ENCODE results near the gene CCL14.
"Not testable (repeated sequence)": the region's sequence is repeated elsewhere in the genome, so short reads cannot be mapped to it uniquely, and the experiment has no call there.

CCL14 gene

GRCh38 chr17:35986643-35987042 lies at the start of gene CCL14:
Gene CCL14, minus strand, starts transcription at chr17:35986729. Its CDS starts 80 bp downstream, at chr17:35986649.
- DNase-seq = no peak

GRCh38 chr17:36036235-36036634 lies 49.7 kb upstream of the CCL14 start:
- DNase-seq = no peak

GRCh38 chr17:36034127-36034526 lies 47.6 kb upstream of the CCL14 start:
- DNase-seq = no peak

DNA sequence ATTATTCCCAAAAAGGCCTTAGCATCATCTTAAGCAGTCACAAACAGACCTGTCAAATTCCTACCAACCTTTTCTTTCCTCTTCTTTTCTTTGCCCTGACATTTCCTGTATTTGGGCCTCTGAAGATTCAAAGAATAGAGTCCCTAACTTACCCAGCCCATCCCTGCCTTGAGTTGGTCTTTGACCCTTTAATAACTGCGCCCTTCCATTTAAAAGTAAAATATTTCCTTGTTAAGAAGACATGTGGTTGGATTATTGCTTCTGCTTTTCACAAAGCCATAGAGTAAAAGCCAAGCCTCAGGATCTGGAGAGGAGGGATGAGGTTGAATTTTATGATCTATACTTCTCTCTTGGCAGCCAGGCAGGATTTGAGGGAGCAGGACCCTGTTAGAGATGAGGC lies 44.4 kb upstream of the CCL14 start:
- no peak for DNase-seq

DNA sequence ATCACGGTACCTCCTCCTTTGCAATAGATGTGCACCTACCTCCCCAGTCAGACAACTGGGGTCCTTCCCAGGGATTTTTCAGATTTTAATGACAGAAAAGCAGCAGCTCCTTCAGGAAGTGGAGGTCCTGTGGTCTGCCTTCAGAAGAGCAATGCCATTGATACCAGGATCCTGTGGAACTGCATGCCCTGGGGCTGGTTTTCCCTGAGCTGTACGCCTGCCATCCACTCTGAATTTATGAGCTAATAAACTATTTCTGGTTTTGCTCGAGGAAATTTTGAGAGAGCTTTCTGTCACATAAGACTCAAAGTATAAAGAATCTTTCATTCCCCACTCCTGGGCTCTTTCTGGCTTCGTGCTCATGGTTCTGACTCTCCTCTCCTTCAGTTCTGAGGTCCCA lies 41.2 kb upstream of the CCL14 start:
- no peak for DNase-seq

GRCh38 chr17:36024106-36024869 lies 37.8 kb upstream of the CCL14 start:
- no peak for DNase-seq

DNA sequence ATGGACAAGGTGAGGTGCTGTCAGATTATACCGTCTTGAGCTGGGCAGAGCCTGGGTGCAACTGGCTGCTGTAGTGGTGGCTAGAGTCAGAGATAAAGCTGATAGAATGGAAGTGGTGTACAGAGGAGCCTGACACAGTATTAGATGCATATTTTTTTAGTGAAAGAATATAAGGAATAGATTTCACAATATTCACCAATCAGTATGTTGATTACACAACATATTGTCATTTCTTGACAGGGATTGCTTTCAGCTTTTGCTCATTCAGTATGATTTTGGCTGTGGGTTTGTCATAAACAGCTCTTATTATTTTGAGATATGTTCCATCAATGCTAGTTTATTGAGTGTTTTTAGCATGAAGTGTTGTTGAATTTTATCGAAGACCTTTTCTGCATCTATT lies 32.9 kb upstream of the CCL14 start:
- DNase-seq = no peak

GRCh38 chr17:36017799-36018198 lies 31.3 kb upstream of the CCL14 start, which contains the start of gene CCL23:
Gene CCL23, minus strand, starts transcription at chr17:36017972. Its CDS starts 75 bp downstream, at chr17:36017897.
- no peak for DNase-seq

DNA sequence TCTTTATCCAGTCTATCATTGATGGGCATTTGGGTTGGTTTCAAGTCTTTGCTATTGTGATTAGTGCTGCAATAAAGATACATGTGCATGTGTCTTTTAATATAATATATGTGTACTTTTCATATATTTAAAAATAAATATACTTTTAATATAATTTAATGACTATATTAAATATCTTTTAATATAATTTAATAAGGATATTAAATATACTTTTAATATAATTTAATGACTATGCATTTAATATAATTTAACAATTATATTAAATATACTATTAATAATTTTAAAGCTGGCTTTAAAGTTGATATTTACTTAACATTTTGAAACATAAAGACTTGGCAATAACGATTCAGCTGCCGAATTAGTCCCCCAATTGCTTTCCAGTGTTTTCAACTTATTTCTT lies 30.0 kb upstream of the CCL14 start:
- DNase-seq = no peak

GRCh38 chr17:36015895-36016294 lies 29.4 kb upstream of the CCL14 start:
- not testable (repeated sequence) for DNase-seq

GRCh38 chr17:36014946-36015345 lies 28.4 kb upstream of the CCL14 start:
- DNase-seq = no peak

DNA sequence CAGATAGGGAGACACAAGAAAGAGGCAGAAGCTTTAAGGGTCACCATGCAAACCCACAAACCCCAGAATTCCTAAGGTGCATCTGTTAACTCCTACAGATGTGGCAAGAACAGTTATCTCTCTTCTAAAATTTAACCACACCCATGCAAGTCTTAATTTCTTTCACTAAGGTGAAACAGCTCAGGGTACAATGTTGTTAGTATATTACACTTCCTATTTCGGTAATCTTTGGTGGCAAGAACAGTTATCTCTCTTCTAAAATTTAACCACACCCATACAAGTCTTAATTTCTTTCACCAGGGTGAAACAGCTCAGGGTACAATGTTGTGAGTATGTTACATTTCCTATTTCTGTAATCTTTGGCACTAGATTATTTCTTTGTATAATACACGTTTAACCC lies 24.7 kb upstream of the CCL14 start:
- no peak for DNase-seq

- DNase-seq = no peak
Measured at GRCh38 chr17:36008998-36009665, 22.6 kb upstream of the CCL14 start.

- DNase-seq = no peak
Measured at GRCh38 chr17:36004594-36005108, 18.1 kb upstream of the CCL14 start.

DNA sequence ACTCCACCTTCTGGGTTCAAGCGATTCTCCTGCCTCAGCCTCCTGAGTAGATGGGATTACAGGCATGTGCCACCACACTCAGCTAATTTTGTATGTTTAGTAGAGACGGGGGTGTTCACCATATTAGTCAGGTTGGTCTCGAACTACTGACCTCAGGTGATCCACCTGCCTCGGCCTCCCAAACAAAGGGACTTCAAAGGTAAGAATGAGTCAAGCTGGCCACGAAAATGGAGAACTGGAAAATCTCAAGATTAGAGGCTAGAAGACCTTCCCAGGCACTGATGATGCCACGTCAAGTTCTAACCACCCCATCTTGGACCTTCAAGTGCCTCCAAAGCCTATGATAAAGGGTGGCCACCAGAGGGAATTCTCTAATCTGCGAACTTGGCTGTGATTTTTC lies 16.1 kb upstream of the CCL14 start:
- no peak for DNase-seq

DNA sequence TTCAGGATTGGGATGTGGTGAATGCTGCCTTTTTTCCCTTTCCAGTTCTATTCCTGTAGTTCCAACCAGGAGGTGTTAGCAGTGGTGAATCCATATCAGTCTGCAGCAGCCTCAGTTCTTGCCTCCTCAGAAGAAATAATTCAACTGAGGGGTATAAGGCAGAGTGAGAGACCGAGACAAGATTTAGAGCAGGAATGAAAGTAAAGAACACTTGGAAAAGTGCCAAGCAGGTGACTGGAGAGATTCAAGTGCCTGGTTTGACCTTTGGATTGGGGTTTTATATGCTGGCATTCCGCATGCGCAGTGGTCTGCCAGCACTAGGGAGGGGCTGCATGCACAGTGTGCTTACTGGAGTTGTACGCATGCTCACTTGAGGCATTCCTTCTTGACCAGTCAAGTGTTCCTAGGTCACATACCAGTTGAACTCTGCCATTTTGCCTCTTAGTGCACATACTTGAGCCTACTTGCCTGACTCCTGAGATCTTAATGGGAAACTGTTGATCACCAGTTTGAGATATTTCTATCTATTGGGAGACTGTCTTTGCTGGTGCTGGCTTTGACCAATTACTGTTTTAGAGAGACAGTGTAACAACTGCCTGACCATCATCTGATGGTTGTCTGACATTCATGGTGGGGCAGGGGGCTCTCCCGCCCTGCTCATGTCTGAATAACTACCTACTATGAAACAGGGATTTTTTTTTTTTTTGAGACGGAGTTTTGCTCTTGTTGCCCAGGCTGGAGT lies 15.5 kb upstream of the CCL14 start:
- no peak for DNase-seq

GRCh38 chr17:36001110-36001771 lies 14.7 kb upstream of the CCL14 start, which contains the start of gene CCL15:
Gene CCL15, minus strand, starts transcription at chr17:36001553. Its CDS starts 61 bp downstream, at chr17:36001492.
- DNase-seq = no peak

DNA sequence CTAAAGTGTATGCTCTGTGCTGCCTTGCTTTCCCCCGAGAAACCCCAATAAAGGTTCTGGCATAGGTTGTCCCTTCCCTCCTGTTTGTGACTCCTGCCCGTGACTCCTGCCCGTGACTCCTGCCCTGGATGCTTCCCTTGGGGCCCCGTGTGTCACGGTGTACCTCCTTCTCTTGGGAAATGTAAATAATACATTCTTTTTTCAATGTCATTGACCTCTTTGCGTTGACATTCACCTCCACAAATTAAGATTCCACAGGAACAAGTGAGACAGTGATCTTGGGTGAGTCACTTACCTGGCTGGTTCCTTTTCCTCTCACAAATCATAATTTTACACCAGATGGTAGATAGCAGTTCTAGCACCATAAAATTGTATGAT lies 14.2 kb upstream of the CCL14 start:
- DNase-seq = no peak

DNA sequence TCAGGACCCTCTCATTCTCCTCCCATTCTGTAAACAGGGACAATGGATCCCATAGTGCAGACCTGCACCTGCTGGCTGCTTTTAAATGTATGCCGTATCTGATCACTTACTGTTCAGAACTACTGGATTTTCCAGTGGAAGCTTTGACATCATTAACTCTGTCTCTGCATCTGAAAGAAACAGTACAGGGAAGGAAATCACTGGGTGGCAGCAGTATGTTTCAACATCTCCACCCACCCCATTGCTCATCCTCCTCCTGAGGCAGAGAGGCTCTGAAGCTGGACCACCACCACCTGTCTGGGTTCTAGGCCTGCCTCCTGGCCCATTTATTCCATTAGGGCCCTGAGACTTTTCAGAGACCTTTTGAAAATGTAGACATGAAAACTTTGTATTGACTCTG lies 12.2 kb upstream of the CCL14 start:
- DNase-seq = no peak

- no peak for DNase-seq
Measured at GRCh38 chr17:35998018-35998545, 11.6 kb upstream of the CCL14 start.

- not testable (repeated sequence) for DNase-seq
Measured at GRCh38 chr17:35995346-35995745, 8.8 kb upstream of the CCL14 start.

- no peak for DNase-seq
Measured at GRCh38 chr17:35991075-35991474, 4.5 kb upstream of the CCL14 start.

- no peak for DNase-seq
Measured at GRCh38 chr17:35988164-35988563, 1.6 kb upstream of the CCL14 start.
